Thyroid gland (tissue), 4 donors: ENCODE measurements around the gene RNF19B. TPM values are rescaled to one million over a fixed set of nuclear protein-coding genes. Genes with fewer than 3 reads are reported as not detected.

Experiments
- DNase-seq, 2 donors: peaks; one replicate each; pipeline ENCODE4 v3.0.0-alpha.2; 2019
- H3K27ac ChIP-seq, 3 donors: fragments of 200-600 bp; sonication (generic); 1 replicate in 2 of 3; 2 replicates in 1 of 3; pipeline ENCODE4 v1.5.1; 2016 to 2019; ENCODE audit warnings: mild to moderate bottlenecking in 1 of 3, moderate library complexity in 1 of 3
- H3K27me3 ChIP-seq: fragments of 200-600 bp; sonication (generic); one replicate; pipeline ENCODE4 v1.5.1; 2019
- H3K36me3 ChIP-seq, 2 donors: fragments of 200-600 bp; sonication (generic); one replicate each; pipeline ENCODE4 v1.5.1; 2016 to 2019
- H3K4me1 ChIP-seq, 2 donors: fragments of 200-600 bp; sonication (generic); one replicate each; pipeline ENCODE4 v1.5.1; 2017 to 2019
- H3K4me3 ChIP-seq, 3 donors: fragments of 200-600 bp; sonication (generic); replicated peaks in 1 of 3; 1 replicate in 2 of 3; 2 replicates in 1 of 3; pipeline ENCODE4 v1.5.1; 2016; ENCODE audit warnings: mild to moderate bottlenecking in 1 of 3
- H3K9me3 ChIP-seq: fragments of 200-600 bp; sonication (generic); one replicate; pipeline ENCODE4 v1.5.1; 2017
- CTCF ChIP-seq, 6 experiments: fragments of 200-600 bp in 3 of 6; fragments of 450-650 bp in 3 of 6; sonication (generic) in 3 of 6; IDR thresholded peaks; one replicate each; pipeline ENCODE4 v1.5.1; 2016 to 2019; ENCODE audit warnings: antibody characterized with exemption in 6 of 6, mild to moderate bottlenecking in 2 of 6, inconsistent platforms in 1 of 6, moderate library complexity in 1 of 6
- POLR2A ChIP-seq, 2 donors: fragments of 450-650 bp; IDR thresholded peaks; one replicate each; pipeline ENCODE4 v1.6.1; 2017; ENCODE audit warnings: antibody characterized with exemption in 2 of 2, mild to moderate bottlenecking in 2 of 2, moderate library complexity in 1 of 2
- WGBS, 2 donors: methylation state at CpG; one replicate each; pipeline ENCODE4 v1.1.5; 2017; 5-methylcytosine and 5-hydroxymethylcytosine counted together
- intact Hi-C: fragments of 100-400 bp; cut with DNase I; formaldehyde crosslinking; loops from one replicate; pipeline ENCODE4 v1.15.1; 2023
- total RNA-seq, 4 donors: library from RNA; depleted of rRNA; stranded (reverse); fragments of >200 nt; gene quantifications; one replicate each; pipeline ENCODE4 v1.2.3, GENCODE V29; 2016

Gene RNF19B
- total RNA-seq, 4 donors from 2014 or later, result 13.6 to 24.6 (median 22.4) TPM

- no peak for TF ChIP-seq CTCF (IDR thresholded peaks at IDR 0.05)
- peak in 1 of 2 donors; percentile 22 for TF ChIP-seq POLR2A (IDR thresholded peaks at IDR 0.05)
- intact Hi-C loops, result no loop called here
- Histone ChIP-seq H3K27me3 (no peaks in the 10 kb centered on the region), H3K9me3 (no peaks in the 10 kb centered on the region), H3K4me3 (peak overlapping the region; percentile 53 to 78 (median 56)), H3K27ac (peak overlapping the region in 2 of 3 donors; percentile 63 to 68), H3K4me1 (peaks cover 8 to 13% of the 10 kb centered on the region in 2 donors), H3K36me3 (no peaks in the 10 kb centered on the region)
- DNase-seq, result no peak
- whole genome bisulfite sequencing, 2 donors, result 40 to 41% methylated on average over 16 to 17 of the region's 22 CpGs
Observed at GRCh38 chr1:32900371-32900955, 64.1 kb downstream of the RNF19B start.

- H3K27ac ChIP-seq, result no peak overlapping the region
- H3K9me3 ChIP-seq, result no peaks in the 10 kb centered on the region
- H3K4me3 ChIP-seq, result no peak overlapping the region
- intact Hi-C loops, result no loop called here
- WGBS, 2 donors, result 63 to 72% methylated on average over 4 to 7 of the region's 7 CpGs
- H3K4me1 ChIP-seq, result peaks cover 8 to 13% of the 10 kb centered on the region in 2 donors
- TF ChIP-seq POLR2A (IDR thresholded peaks at IDR 0.05) (no peak), CTCF (IDR thresholded peaks at IDR 0.05) (no peak)
- no peaks in the 10 kb centered on the region for H3K27me3 ChIP-seq
- no peaks in the 10 kb centered on the region for H3K36me3 ChIP-seq
- DNase-seq, result peak in 1 of 2 donors; percentile 43
Observed at GRCh38 chr1:32899586-32900296, 64.9 kb downstream of the RNF19B start.

GRCh38 chr1:32898958-32899357 lies 65.7 kb downstream of the RNF19B start:
- WGBS, 2 donors, result 93 to 99% methylated on average over 3 of the region's 3 CpGs
- intact Hi-C loops, result no loop called here
- TF ChIP-seq POLR2A (IDR thresholded peaks at IDR 0.05) (no peak), CTCF (IDR thresholded peaks at IDR 0.05) (no peak)
- peaks cover 9 to 13% of the 10 kb centered on the region in 2 donors for H3K4me1 ChIP-seq
- no peaks in the 10 kb centered on the region for H3K27me3 ChIP-seq
- DNase-seq, result no peak
- no peaks in the 10 kb centered on the region for H3K36me3 ChIP-seq
- H3K4me3 ChIP-seq, result no peak overlapping the region
- H3K9me3 ChIP-seq, result no peaks in the 10 kb centered on the region
- H3K27ac ChIP-seq, result no peak overlapping the region

- Histone ChIP-seq H3K9me3 (no peaks in the 10 kb centered on the region), H3K4me1 (peaks cover 17% of the 10 kb centered on the region in 2 donors), H3K27ac (no peak overlapping the region), H3K27me3 (no peaks in the 10 kb centered on the region), H3K36me3 (no peaks in the 10 kb centered on the region), H3K4me3 (no peak overlapping the region)
- no peak for DNase-seq
- TF ChIP-seq POLR2A (IDR thresholded peaks at IDR 0.05), result no peak
- TF ChIP-seq CTCF (IDR thresholded peaks at IDR 0.05), result no peak
- 94 to 96% methylated on average over 8 to 9 of the region's 9 CpGs for WGBS, 2 donors
- intact Hi-C loops, result no loop called here
Observed at GRCh38 chr1:32898056-32898455, 66.6 kb downstream of the RNF19B start.
